ENCODE measurements around the gene FGD2. TPM values are rescaled to one million over a fixed set of nuclear protein-coding genes. Genes with fewer than 3 reads are reported as not detected.

Gene FGD2
- total and polyA plus RNA-seq, 2 experiments from 2014 or later = 0.13 to 0.14 TPM

- TF ChIP-seq ZNF462 (CRISPR knock-in tag; IDR thresholded peaks at IDR 0.05) (no peak), CTCF (conservative IDR thresholded peaks at IDR 0.05; ENCODE audit: low read depth in 2 of 2) (no peak)
Measured at GRCh38 chr6:36976931-36977330, 28.5 kb upstream of the FGD2 start (continued).

- H3K79me2 ChIP-seq (replicated peaks; ENCODE audit: insufficient read depth) = peaks cover 44% of the 10 kb centered on the region
- ATAC-seq = peak; percentile 73
Measured at GRCh38 chr6:36977470-36977941, 27.9 kb upstream of the FGD2 start.

More at GRCh38 chr6:36977470-36977941, 27.9 kb upstream of the FGD2 start:
- Histone ChIP-seq H2AFZ (no peak overlapping the region), H4K20me1 (replicated peaks; ENCODE audit: insufficient read depth) (peaks cover 44% of the 10 kb centered on the region), H3K36me3 (ENCODE audit: insufficient read depth) (peaks cover 48% of the 10 kb centered on the region), H3K27ac (ENCODE audit: low read depth) (no peak overlapping the region), H3K4me3 (no peak overlapping the region), H3K4me2 (no peak overlapping the region), H3K4me1 (ENCODE audit: insufficient read depth) (peaks cover 28% of the 10 kb centered on the region), H3K27me3 (ENCODE audit: insufficient read depth) (no peaks in the 10 kb centered on the region), H3K9me2 (ENCODE audit: insufficient read depth) (no peaks in the 10 kb centered on the region), H3F3A (replicated peaks; ENCODE audit: low read depth) (peaks cover 4% of the 10 kb centered on the region)
- Mint-ChIP-seq H3K27ac (no peak overlapping the region), H3K4me1 (peaks cover 33% of the 10 kb centered on the region), H3K4me3 (no peak overlapping the region), H3K36me3 (ENCODE audit: low read depth) (peaks cover 65% of the 10 kb centered on the region), H3K27me3 (ENCODE audit: insufficient read depth, low read depth, poor library complexity) (peaks cover 7% of the 10 kb centered on the region), H3K9me3 (no peaks in the 10 kb centered on the region)
- TF ChIP-seq NANOG (IDR thresholded peaks at IDR 0.05; ENCODE audit: borderline replicate concordance) (no peak), CTCF (conservative IDR thresholded peaks at IDR 0.05; ENCODE audit: low read depth in 2 of 2) (peak; percentile 75 to 76)
- peak; percentile 71 for DNase-seq (ENCODE audit: low spot score)
